MM.1S (cell line): ENCODE data around the gene EPS8L2.

ENCODE experiments used
- CTCF ChIP-seq: fragments of 300-600 bp; sonication (generic); IDR thresholded peaks from 2 replicates; pipeline ENCODE4 v1.5.1; 2016; ENCODE audit warnings: antibody characterized with exemption, low read length, mixed read lengths
- EZH2 ChIP-seq: fragments of 300-600 bp; sonication (generic); optimal IDR thresholded peaks from 2 replicates; pipeline ENCODE3; 2017; ENCODE audit warnings: low read depth, mild to moderate bottlenecking, antibody characterized with exemption, low read length, mixed read lengths

- TF ChIP-seq CTCF (no peak), EZH2 (no peak)
These were observed 40.2 kb upstream of the EPS8L2 start for GRCh38 chr11:665704-666281.
